DOHH2 (cell line): ENCODE measurements around the gene DPCD.

Experiments used
- H3F3A ChIP-seq: fragments of 200-600 bp; sonication (generic), shearing (Covaris generic); 2 replicates; pipeline ENCODE4 v1.6.0; 2016; ENCODE audit warnings: antibody characterized with exemption, mild to moderate bottlenecking; ENCODE audit not compliant: control insufficient read depth, insufficient read depth
- H3K27ac ChIP-seq: fragments of 200-600 bp; sonication (generic); 2 replicates; pipeline ENCODE4 v1.5.1; 2014; ENCODE audit warnings: low read depth, mild to moderate bottlenecking, low read length, moderate library complexity
- H3K27me3 ChIP-seq: fragments of 200-600 bp; sonication (generic); 2 replicates; pipeline ENCODE4 v1.6.1; 2014; ENCODE audit warnings: mild to moderate bottlenecking, low read length, mixed read lengths; ENCODE audit not compliant: control insufficient read depth
- H3K36me3 ChIP-seq: fragments of 200-600 bp; sonication (generic); 2 replicates; pipeline ENCODE4 v1.6.1; 2014; ENCODE audit warnings: mild to moderate bottlenecking, low read length, moderate library complexity, mixed read lengths; ENCODE audit not compliant: control insufficient read depth
- H3K4me1 ChIP-seq: fragments of 200-600 bp; sonication (generic); 2 replicates; pipeline ENCODE4 v1.6.1; 2014; ENCODE audit warnings: mild to moderate bottlenecking, low read length, mixed read lengths; ENCODE audit not compliant: control insufficient read depth
- H3K4me2 ChIP-seq: fragments of 200-600 bp; sonication (generic); 2 replicates; pipeline ENCODE4 v1.6.0; 2014; ENCODE audit warnings: mild to moderate bottlenecking, low read length, moderate library complexity
- H3K4me3 ChIP-seq: fragments of 200-600 bp; sonication (generic); 2 replicates; pipeline ENCODE4 v1.5.1; 2014; ENCODE audit warnings: mild to moderate bottlenecking, low read length, mixed read lengths
- H3K79me2 ChIP-seq: fragments of 200-600 bp; sonication (generic); 2 replicates; pipeline ENCODE4 v1.6.1; 2014; ENCODE audit warnings: mild to moderate bottlenecking, low read length, mixed read lengths; ENCODE audit not compliant: control insufficient read depth
- H3K9me2 ChIP-seq: fragments of 200-600 bp; sonication (generic); replicated peaks from 2 replicates; pipeline ENCODE4 v1.6.1; 2014; ENCODE audit warnings: mild to moderate bottlenecking, low read length, mixed read lengths; ENCODE audit not compliant: control insufficient read depth
- H3K9me3 ChIP-seq: fragments of 200-600 bp; sonication (generic); 2 replicates; pipeline ENCODE4 v1.6.1; 2014; ENCODE audit warnings: antibody characterized with exemption, low read length, mixed read lengths; ENCODE audit not compliant: control insufficient read depth, insufficient read depth
- H4K20me1 ChIP-seq: fragments of 200-600 bp; sonication (generic); 2 replicates; pipeline ENCODE4 v1.6.0; 2014; ENCODE audit warnings: low read depth, mild to moderate bottlenecking, antibody characterized with exemption, low read length, moderate library complexity; ENCODE audit not compliant: control insufficient read depth, insufficient read depth
- EZH2phosphoT487 ChIP-seq: fragments of 200-600 bp; sonication (generic); IDR thresholded peaks from 2 replicates; pipeline ENCODE4 v1.6.1; 2017; ENCODE audit warnings: borderline replicate concordance, mild to moderate bottlenecking, antibody characterized with exemption, low read length, moderate library complexity, mixed read lengths
- TF ChIP-seq, protein P1 (sequence below): fragments of 200-600 bp; sonication (generic); IDR thresholded peaks from one replicate; pipeline ENCODE4 v1.5.1; 2014; ENCODE audit warnings: antibody characterized with exemption, mild to moderate bottlenecking, low read depth, low read length; ENCODE audit not compliant: poor library complexity, severe bottlenecking

Gene DPCD

DNA sequence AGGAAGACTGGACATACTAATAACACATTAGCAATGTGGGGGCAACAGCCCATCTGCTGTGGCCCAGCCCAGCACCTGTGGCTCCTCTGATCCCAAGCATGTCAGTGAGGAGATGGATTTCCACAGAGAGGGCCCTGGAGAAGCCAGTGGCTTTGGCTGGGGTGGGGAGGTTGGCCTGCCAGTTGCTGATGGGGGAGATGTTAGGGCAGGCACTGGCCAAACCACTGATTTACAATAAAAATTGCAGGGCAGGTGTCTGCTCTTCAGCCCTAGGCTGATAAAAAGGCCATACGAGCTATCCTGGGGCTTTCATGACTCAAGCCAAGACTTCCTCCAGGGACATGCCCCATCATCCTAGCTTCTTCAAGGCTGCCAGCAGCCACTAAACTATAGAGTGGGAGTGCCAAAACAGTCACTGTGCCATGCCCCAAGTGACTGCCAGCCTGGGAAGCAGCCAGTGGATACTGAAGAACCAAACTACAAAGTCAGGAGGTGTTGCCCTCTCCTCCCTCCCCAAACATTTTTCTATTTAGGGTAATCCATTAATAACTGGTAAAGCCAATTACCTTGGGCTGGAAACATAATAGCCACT, 37.8 kb downstream of the DPCD start:
- no peaks in the 10 kb centered on the region for H4K20me1 ChIP-seq
- no peaks in the 10 kb centered on the region for H3F3A ChIP-seq
- H3K4me2 ChIP-seq, result no peak overlapping the region
- no peaks in the 10 kb centered on the region for H3K9me2 ChIP-seq
- H3K4me1 ChIP-seq, result peaks cover 15% of the 10 kb centered on the region
- no peak overlapping the region for H3K4me3 ChIP-seq
- no peak for TF ChIP-seq EZH2phosphoT487
- TF ChIP-seq, protein P1, sequence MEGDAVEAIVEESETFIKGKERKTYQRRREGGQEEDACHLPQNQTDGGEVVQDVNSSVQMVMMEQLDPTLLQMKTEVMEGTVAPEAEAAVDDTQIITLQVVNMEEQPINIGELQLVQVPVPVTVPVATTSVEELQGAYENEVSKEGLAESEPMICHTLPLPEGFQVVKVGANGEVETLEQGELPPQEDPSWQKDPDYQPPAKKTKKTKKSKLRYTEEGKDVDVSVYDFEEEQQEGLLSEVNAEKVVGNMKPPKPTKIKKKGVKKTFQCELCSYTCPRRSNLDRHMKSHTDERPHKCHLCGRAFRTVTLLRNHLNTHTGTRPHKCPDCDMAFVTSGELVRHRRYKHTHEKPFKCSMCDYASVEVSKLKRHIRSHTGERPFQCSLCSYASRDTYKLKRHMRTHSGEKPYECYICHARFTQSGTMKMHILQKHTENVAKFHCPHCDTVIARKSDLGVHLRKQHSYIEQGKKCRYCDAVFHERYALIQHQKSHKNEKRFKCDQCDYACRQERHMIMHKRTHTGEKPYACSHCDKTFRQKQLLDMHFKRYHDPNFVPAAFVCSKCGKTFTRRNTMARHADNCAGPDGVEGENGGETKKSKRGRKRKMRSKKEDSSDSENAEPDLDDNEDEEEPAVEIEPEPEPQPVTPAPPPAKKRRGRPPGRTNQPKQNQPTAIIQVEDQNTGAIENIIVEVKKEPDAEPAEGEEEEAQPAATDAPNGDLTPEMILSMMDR, result no peak
- H3K27ac ChIP-seq, result no peak overlapping the region
- peaks cover 60% of the 10 kb centered on the region for H3K36me3 ChIP-seq
- H3K27me3 ChIP-seq, result no peaks in the 10 kb centered on the region
- H3K79me2 ChIP-seq, result peaks cover 7% of the 10 kb centered on the region; the same call in 1 of the 2 replicates
- no peaks in the 10 kb centered on the region for H3K9me3 ChIP-seq

DNA sequence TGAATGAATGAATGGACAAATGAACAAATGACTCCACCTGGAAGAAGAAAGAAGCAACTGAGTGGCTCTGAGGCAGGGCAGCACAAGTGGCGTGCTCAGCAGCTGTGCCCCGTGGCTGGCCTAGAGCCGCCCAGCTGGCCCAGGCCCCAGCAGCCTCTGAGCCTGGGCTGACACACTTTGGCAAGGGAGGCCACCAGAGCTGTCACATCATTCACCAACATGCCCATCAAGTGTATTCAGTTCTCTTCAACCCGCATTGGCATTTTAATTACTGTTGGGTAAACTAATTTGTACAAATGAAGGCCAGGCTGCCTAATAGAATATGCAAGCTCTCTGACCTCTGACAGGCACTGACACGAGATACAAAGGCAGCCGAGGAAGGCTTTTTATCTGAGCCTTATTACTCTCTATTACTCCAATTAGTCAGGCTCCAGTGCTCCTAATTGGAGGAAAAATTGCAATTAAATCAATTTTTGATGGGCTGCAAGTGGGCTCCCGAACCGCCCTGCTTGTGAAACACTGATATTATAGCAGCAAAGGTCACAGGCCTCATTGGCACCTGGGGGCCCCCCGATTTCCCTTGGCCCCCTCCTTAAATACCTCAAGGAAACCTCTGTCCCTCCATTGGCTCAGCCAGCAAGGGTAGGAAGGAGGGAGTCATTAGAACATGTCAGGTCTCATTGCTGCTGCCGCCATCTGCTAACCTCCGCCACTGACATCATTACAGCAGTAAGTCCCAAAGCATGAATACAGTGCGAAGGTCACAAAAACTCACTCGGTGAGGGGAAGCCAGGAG, 41.9 kb downstream of the DPCD start:
- Histone ChIP-seq H3F3A (no peaks in the 10 kb centered on the region), H3K27ac (no peak overlapping the region), H3K4me3 (no peak overlapping the region), H3K27me3 (no peaks in the 10 kb centered on the region), H3K9me3 (no peaks in the 10 kb centered on the region), H3K4me2 (no peak overlapping the region), H3K4me1 (peaks cover 6% of the 10 kb centered on the region; the same call in 1 of the 2 replicates), H4K20me1 (no peaks in the 10 kb centered on the region), H3K79me2 (peaks cover 19% of the 10 kb centered on the region), H3K36me3 (peaks cover 59% of the 10 kb centered on the region), H3K9me2 (no peaks in the 10 kb centered on the region)
- TF ChIP-seq EZH2phosphoT487, result no peak
- TF ChIP-seq, protein P1, result no peak

DNA sequence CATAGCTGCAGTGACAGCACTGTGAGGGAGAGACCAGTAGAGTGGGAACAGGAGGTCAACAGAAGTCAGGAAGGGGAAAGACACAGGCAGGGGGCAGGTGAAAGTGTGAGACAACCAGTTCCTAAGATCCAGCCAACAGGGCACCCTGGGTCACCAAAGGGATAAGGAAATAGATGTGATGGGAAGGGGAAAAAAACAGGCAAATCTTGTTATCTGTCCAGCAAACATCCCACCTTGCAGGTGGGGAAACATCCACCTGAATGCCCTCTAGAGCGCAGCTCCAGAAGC, 42.5 kb downstream of the DPCD start:
- no peaks in the 10 kb centered on the region for H3K27me3 ChIP-seq
- no peak overlapping the region for H3K4me3 ChIP-seq
- no peak for TF ChIP-seq EZH2phosphoT487
- TF ChIP-seq, protein P1, result no peak
- peaks cover 55% of the 10 kb centered on the region for H3K36me3 ChIP-seq
- H3K79me2 ChIP-seq, result peaks cover 19% of the 10 kb centered on the region
- no peaks in the 10 kb centered on the region for H3F3A ChIP-seq
- no peak overlapping the region for H3K4me2 ChIP-seq
- no peaks in the 10 kb centered on the region for H3K9me2 ChIP-seq
- H4K20me1 ChIP-seq, result no peaks in the 10 kb centered on the region
- H3K27ac ChIP-seq, result no peak overlapping the region
- no peaks in the 10 kb centered on the region for H3K9me3 ChIP-seq
- peaks cover 2% of the 10 kb centered on the region; the same call in 1 of the 2 replicates for H3K4me1 ChIP-seq
